Retina (tissue), 1 donor: ENCODE data around the gene TBCD.

Source experiments
- DNase-seq: peaks from one replicate; pipeline ENCODE4 v3.0.0-alpha.2; 2016

The TBCD gene

DNA sequence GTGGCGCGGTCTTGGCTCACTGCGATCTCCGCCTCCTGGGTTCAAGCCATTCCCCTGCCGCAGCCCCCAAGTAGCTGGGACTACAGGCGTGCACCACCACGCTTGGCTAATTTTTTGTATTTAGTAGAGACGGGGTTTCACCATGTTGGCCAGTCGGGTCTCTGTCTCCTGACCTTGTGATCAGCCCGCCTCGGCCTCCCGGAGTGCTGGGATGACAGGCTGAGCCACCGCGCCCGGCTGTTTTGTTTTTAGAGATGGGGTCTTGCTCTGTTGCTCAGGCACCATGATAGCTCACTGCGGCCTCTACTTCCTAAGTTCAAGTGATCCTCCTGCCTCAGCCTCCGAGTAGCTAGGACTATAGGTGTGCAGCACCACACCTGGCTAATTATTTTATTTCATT lies 60.7 kb downstream of the TBCD start:
- DNase-seq = no peak

DNA sequence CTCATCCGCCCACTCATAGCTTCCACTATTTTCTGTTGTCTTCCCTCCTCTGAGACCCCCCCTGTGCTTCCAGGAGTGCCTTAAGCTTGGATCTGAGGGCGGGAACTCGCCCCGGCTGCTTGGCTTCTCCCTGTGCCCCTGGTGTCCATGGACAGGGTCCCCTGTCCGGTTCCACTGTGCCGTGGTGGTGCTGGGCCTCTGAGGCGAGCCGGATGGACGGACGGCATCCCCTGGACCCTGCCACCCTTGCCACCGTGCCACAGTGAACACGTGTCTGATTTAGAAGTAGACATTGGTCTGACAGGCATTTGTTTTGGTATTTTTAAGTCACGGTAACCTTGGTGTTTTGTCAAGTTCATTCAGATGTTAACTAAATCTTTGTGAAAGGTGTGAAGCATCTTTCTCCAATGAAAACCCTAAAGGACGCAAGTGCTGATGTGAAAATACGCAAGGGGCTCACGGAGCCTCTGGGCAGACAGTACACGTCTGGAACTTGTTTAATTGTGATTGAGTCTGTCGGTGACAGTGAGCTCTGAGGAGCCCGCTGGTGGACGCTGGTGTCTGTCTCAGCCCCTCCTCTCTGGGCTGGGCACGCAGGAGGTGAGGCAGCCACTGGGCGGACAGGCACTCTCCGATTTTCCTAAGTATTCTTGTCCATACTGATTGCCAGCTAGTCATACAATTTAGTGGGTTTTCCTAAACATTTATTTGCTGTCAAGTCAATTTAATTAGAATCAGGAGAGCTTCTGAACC lies 61.6 kb downstream of the TBCD start:
- DNase-seq = no peak

DNA sequence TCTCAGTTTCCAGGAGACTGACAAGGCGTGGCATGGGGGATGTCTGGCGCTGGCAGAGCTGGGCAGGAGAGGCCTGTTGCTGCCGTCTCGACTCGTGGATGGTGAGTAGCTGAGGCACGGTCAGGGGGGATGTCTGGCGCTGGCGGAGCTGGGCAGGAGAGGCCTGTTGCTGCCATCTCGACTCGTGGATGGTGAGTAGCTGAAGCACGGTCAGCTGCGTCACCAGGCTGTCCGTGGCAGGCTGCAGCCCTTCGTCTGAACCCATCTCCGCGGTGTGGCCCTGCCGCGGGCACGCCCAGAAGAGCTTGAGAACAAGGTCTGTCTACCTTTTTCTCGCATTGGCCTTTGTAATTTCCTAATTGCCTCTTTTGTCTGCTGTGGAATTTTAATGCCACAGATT lies 63.0 kb downstream of the TBCD start:
- no peak for DNase-seq

DNA sequence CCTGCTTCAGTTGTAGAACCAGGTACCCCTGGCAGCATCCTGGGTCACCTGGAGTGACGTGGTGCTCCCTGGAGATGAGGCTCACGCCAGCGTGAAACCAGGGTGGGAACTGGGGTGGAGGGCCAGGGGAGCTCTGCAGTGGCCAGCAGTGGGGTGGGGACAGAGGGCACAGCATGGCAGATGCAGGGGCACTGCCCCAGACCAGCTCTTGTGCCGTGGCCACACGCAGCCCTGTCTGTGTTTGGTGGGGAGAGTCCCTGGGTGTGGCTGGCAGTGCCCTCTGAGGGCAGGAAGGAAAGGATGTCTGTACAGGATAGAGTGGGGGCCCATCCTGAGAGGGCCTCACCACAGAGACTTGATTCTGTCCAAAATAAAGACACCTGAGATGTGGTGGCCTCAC lies 63.5 kb downstream of the TBCD start:
- no peak for DNase-seq

DNA sequence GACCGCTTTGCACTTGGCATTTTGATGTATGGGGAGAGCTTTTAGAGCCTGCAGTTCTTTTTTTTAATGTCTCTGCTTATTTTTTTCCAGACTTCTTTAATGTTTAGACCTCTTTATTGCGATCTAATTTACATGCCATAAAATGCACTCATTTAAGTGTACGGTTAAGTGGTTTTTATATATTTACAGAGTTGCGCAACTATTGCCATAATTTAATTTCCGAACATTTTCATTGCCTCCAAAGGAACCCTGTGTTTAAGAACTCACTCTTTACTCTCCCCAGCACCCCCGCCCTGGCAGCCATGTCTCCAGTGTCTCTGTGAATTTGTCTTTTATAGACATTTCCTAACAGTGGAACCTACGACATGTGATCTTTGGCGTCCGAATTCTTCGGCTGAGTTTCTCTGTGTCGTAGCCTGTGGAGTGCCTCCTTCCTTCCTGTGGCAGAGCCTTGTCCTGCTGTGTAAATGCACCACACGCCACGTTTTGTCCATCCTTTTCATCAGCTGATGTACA lies 64.0 kb downstream of the TBCD start:
- no peak for DNase-seq

DNA sequence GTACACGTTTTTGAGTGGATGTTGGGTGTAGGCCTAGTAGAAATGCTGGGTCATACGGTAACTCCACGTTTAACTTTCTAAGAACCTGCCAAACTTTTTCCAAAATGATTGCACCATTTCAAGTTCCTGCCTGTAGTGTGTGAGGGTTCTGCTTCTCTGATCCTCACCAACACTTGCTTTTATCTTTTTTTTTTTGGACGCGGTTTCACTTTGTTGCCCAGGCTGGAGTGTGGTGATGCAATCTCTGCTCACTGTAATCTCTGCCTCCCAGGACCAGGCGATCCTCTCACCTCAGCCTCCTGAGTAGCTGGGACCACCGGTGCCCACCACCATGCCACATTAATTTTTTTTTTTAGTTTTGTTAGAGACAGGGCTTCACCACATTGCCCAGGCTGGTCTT lies 64.5 kb downstream of the TBCD start:
- no peak for DNase-seq

DNA sequence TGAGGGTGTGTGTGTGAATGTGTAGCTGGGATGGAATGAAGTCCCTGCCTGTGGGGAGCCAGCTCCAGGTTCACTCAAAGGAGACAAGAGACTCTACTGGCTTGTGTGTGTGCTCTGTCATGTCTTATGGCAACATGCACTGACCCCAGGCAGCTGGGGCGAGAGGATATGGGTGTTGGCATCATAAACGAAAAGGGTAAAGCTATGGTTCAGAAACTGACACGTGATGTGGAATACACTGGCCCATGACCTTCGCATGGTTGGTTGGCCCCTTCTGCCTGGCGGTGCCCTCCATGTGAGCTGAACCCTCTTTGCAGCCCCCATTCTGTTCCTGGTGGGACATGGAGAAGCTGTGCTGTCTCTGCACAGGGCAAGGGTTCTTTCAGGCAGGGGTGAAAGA lies 66.1 kb downstream of the TBCD start:
- DNase-seq = no peak

DNA sequence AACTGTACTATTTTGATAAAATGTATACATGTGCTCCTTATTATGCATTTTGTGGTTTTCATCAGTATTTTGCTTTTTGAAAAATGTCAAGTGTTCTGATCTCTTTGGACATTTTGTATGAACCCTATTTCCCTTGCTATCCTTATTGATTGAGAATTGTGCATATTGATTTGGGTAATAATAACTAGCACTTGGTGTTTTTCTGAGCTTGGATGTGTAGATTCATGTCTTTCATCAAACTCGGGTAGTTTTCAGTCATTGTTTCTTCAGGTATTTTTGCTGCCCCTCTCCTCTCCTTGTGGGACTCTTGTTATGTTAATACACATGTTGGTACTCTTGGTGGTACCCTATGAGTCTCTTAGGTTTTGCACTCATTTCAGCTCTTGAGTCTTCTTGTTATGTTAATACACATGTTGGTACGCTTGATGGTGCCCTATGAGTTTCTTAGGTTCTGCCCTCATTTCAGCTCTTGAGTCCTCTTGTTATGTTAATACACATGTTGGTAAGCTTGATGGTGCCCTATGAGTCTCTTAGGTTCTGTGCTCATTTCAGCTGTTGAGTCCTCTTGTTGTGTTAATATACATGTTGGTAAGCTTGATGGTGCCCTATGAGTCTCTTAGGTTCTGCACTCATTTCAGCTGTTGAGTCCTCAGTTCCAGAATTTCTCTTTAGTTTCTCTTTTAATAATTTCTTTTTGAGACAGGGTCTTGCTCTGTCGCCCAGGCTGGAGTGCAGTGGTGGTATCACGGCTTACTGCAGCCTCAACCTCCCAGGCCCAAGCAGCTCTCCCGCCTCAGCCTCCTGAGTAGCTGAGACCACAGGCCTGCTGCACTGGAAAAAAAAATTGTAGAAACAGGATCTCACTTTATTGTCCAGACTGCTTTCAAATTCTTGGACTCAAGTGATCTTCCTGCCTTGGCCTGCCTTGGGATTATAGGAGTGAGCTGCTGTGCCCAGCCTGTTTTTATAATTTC lies 68.7 kb downstream of the TBCD start:
- no peak for DNase-seq

DNA sequence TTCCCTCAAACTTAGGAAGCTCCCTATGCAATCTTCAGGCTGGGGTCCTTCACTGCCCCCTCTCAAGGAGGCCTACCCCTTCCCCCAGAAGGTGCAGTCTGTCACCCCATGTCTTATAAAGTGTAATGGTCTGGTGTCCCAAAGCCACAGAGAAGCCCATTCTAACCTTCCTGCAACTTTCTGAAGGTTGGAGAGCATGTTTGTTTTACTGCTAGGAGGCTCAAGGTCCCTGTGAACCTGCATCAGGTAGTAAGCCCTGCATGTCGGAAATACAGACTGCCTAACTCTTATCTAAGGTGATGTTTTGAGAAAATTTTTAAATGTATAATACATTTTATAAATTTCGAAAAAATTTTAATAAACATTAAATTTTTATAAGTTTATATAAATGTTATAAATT lies 69.7 kb downstream of the TBCD start:
- DNase-seq = no peak

DNA sequence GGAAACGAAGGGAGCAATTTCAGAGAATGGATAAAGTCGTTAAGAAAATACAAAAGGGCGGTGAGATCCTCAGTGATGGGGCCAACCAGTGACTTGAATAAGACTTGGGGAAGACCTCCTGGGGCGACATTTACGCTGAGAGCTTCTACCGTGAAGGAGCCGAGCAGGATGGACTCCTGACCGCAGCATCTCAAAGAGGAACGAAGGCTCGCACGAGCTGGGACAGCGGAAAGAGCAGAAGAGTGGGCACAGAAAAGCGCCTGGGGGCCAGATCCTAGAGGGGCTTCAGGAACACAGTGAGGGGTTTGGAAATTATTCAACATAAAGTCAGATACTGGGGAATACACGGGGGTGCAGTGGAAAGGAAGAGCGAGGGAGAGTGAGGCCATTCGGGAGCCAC lies 70.4 kb downstream of the TBCD start:
- DNase-seq = no peak

DNA sequence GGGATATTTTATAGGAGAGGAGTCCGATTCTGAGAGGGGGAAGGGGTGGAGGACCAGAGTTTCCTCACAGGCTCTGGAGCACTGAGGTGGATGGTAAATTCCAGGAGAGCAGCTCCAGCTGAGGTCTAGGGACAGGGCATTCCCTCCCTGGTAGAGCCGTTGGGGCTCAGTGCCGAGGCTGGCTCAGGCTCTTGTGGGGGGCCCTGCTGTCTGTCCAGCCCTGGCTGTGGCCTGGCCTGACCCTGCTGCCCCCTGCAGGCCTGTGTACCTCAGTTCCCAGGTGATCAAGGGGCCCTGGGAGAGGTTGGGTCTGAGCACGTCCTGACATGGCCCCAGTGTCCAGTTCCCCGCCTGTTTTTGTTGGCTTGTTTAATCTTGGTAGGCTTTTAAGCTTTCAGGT lies 71.1 kb downstream of the TBCD start:
- no peak for DNase-seq

DNA sequence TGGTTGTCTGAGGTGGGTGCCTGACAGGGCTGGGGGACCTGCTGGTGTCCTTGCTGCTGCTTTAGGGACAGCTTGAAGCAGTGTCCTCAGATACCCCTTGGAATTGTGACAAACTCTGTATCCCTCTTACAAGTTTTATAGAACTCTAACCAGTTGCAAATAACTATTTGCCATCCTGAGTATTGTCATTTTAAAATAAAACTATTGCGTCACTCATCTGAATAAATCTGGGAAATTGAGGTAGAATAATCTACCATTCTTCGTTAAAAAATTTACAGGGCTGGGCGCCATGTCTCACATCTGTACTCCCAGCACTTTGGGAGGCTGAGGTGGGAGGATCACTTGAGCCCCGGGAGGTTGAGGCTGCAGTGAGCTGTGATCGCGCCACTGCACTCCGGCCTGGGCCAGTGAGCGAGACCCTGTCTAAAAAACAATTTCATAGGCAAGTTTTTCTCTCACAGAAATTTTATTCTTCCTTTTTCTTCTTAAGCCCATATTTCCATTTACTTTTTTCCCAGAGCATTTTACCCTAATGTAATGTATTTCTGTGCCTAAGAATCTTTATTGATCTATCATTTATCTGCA lies 73.8 kb downstream of the TBCD start:
- DNase-seq = no peak

DNA sequence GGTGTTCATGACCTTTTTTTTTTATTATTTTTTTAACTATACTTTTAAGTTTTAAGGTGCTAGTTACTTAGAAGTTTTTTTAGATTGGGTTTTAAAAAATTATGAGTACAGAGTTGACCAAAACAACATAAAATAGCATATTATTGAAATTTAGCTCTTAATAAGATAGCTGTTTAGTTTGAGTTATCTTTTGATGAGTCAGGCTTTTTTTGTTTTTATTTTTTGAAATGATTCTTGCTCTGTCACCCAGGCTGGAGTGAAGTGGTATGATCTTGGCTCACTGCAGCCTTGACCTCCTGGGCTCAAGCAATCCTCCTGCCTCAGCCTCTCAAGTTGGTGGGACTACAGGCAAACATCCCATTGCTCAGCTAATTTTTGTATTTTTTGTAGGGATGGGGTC lies 74.3 kb downstream of the TBCD start:
- no peak for DNase-seq

DNA sequence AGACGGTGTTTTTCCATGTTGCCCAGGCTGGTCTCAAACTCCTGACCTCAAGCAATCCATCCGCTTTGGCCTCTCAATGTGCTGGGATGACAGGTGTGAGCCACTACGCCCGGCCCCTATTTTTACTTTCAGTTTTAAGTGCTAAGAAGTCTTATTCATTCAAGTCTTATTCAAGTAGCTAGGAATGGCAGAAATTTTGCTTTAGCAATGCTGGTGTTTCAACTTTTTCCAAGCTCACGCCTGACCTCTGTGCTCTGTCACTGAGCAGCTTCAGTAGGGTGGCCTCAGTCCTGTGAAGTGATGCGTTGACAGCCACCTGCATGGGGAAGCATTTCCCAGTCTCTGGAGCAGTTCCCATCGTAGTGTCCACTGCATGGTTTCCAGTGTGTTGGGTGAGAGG lies 75.1 kb downstream of the TBCD start:
- DNase-seq = no peak

DNA sequence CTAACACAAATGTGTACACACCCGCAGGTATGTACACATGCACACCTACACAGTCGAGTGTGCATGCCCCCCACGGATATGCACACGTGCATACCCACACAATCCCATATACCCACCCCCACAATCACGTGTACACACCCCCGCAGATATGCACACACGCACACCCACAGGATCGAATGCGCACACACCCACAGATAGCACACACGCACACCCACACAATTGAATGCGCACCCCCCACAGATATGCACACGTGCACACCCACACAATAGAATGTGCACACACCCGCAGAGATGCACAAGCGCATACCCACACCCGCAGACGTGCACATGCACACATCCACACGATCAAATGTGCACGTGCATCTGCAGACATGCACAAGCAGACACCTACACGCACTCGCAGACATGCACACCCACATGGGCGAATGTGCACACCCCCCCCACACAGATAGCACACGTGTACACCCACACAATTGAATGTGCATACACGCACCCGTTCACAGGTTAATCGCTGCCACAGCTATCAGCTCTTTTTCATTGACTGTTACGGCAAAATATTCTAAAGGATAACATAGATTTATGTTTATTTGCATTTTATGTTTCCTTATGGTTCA lies 77.1 kb downstream of the TBCD start:
- DNase-seq = no peak

DNA sequence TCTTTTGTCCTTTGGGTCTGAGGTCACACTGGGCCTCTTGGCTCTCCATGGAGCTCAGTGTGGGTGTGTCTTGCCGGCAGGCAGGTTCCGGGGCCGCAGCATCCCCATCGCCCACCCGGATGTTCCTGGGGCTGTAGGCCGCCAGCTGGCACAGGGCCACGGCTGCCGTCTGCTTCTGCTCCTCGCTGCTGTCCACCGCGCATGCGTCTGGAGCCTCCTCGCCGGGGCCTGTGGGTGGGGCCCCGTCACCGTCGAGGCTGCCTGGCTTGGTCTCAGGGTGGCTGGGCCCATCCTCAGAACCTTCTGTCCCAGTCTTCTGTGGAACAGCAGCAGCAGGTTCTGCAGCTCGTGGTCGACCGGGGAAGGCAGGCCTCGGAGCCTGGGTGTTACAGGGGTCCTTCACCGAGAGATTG lies 78.4 kb downstream of the TBCD start:
- DNase-seq = no peak

DNA sequence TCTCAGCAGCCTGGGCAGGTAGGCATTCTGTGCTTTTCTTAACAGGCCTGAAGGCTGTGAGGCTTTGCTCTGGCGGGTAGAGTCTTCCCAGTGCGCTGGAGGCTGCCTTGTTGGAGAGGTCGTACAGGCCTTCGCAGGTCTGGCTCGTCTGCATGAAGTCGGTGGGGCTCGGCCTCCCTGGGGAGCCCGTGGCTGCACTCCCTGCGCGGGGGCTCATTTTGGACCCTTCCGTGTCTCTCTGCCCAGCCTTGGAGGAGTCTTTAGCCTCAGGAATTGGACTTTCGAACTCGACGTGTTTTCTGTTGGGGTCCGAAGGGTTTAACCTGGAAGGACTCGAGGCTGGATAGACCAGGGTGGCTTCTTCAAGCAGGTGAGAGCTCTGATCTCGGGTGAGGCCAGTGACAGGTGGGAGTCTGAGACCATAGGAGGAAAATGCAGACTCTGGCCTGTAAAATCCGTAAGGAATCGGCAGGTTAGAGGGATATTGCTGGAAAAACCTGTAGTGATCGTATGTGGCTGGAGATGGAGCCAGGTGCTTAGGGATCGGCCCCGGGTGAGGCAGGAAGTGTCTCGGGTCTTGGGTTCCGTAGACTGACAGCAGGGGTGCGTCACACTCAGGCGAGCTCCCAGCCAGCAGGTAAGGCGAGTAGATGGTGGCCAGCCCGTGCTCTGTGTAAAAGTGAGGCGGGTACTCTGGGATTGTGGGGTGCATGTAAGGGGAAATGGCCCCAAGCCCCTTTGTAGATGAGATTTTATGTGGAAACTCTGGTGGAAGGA lies 79.4 kb downstream of the TBCD start:
- DNase-seq = no peak

DNA sequence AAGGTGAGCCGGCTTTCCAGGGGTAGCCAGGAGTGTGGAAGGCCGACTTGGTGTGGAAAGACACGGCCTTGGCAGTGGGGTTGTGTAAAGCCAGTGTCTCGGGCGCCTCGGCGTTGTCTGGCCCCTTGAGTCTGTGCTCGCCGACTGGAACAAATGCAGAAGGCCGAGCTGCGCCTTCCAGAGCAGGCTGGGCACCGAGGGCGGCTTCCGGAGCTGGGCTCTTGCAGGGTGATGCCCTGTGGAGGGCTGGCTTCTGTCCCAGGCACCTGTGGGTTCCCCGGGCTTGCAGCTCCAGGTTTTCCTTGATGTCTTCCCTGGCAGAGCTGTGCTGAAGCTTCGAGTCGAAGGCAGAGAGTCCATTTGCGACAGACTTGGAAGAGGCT lies 79.9 kb downstream of the TBCD start:
- no peak for DNase-seq

DNA sequence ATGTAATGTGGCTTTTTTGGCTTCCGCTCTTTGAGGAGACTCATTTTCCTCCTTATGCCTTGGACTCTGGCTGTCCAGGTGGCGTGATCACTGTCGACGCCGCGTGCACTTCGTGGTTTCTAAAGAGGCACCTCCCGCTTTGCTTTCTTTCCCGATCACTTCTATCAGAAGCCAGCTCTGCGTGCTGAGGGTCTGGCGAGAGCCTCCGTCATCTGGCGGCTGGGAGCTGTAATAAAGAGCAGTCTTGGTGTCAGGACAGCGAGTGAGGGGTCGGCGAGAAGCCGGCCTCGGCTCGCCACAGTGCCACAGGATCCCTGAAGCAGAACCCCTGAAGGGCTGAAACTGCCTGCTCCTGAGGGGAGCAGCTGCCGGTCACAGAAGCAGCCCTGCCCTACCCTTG lies 80.5 kb downstream of the TBCD start:
- no peak for DNase-seq

DNA sequence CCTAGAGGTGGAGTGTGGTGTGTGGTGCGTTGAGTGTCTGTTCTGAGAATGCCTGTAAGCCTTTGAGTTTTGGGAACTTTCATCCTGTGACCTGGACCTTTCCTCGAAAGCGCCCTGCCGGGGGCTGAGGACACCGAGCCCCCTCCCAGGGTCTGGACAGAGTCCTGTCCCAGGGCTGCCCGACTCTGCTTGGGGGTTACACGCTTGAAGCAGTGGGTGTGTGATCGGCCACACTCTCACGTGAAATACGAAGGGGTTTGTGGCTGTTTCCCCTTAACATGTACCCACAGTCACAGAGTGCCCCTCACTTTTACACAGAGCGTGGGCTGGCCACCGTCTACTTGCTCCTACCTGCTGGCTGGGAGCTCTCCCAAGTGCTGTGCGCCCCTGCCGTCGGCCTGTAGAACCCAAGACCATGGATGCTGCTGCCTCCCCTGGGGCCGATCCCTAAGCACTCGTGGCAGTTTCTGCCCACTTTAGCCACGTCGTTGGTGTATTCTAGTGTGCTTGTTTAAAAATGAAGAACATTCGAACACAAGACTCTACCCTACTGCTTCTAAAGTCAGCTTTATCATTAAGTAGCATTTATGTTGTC lies 81.1 kb downstream of the TBCD start:
- DNase-seq = no peak

DNA sequence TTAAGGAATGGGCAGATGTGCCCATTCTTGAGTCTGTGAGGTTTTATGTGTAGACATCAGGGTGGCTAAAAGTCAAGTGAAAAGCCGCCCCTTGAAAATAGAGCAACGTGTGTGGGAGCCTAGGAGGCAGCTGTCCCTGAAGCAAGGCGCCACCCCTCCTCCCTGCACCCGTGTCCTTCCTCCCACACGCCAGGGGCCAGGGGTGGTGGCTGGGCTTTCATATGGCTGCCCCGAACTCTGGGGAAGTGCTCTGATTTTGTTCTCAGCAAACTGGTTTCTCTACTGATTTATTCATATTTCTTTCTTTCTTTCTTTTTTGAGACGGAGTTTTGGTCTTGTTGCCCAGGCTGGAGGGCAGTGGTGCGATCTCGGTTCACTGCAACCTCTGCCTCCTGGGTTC lies 83.3 kb downstream of the TBCD start:
- no peak for DNase-seq
